Renal cortex interstitium (tissue), 15 donors: ENCODE measurements around the gene CELA2B. TPM values are rescaled to one million over a fixed set of nuclear protein-coding genes. Genes with fewer than 3 reads are reported as not detected.
A peak's percentile ranks its signal among the peaks of the same experiment; 100 is the strongest.
"Not testable (repeated sequence)": the region's sequence is repeated elsewhere in the genome, so short reads cannot be mapped to it uniquely, and the experiment has no call there.

Experiments
- DNase-seq, 11 donors: peaks; one replicate each; pipeline ENCODE4 v3.0.0-alpha.2; 2013; ENCODE audit warnings: low read depth in 9 of 11, low spot score in 4 of 11; ENCODE audit errors: extremely low read depth in 1 of 11
- long read RNA-seq, 16 experiments: transcript quantifications; one replicate each; lab custom pipeline, GENCODE V29; 2026
- polyA plus RNA-seq, 3 donors: library from polyadenylated mRNA; unstranded; fragments of 120-200 nt; gene quantifications; one replicate each; pipeline ENCODE4 v1.2.1, GENCODE V29; 2013; ENCODE audit not compliant: insufficient read length in 3 of 3

The CELA2B gene
- polyA plus RNA-seq, result under 1 TPM; 0.32 to 0.61 (median 0.56) TPM
- long read RNA-seq, donor 1, result 0 reads
- long read RNA-seq, donor 2, result 0 reads
- long read RNA-seq, donor 3, partial matches to known transcripts, result 0 of 1 reads
- long read RNA-seq, donor 3, other reads (novel, unspliced or antisense), result 0 of 1 reads
- long read RNA-seq, donor 4, partial matches to known transcripts, result 12 of 19 reads
- long read RNA-seq, donor 4, other reads (novel, unspliced or antisense), result 7 of 19 reads
- long read RNA-seq, donor 5, result 0 reads
- long read RNA-seq, donor 6, result 0 reads
- long read RNA-seq, donor 7, result 0 reads
- long read RNA-seq, donor 8, result 0 reads
- long read RNA-seq, donor 9, result 0 reads
- long read RNA-seq, donor 10, result 0 reads
- long read RNA-seq, donor 11, result 0 reads
- long read RNA-seq, donor 12, result 0 reads
- long read RNA-seq, donor 13, result 0 reads
- long read RNA-seq, donor 14, result 0 reads
- long read RNA-seq, donor 15, result 0 reads
- long read RNA-seq, donor 16, partial matches to known transcripts, result 30 of 50 reads
- long read RNA-seq, donor 16, other reads (novel, unspliced or antisense), result 20 of 50 reads

DNA sequence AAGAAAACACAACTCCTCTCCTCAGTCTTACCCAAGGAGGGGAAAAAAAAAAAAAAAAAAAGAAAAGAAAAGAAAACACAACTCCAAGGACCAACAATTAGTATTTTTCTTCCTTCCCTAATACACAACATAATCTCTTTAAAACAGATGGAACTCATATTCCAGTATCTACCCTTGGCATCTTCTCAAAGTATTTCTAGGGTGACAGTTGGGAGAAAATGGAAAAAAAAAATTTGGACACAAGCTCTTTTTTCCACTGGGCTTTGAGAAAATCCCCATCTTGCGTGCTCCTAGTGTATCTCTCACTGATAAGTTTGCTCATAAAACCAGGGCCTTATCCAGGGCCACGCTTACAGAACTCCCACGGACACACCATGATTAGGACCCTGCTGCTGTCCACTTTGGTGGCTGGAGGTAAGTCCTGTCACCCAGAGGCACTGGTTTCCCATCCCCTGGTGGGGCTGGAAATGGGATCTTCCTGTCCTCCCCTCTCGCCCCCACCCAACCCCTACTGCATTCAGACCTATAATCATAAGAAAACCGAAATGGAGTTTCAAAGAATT lies at the start of gene CELA2B:
TSS of gene CELA2B (plus strand) at position 353 of the 563 bp plus-strand sequence. CDS start at position 375, 22 bp downstream.
- no peak for DNase-seq

DNA sequence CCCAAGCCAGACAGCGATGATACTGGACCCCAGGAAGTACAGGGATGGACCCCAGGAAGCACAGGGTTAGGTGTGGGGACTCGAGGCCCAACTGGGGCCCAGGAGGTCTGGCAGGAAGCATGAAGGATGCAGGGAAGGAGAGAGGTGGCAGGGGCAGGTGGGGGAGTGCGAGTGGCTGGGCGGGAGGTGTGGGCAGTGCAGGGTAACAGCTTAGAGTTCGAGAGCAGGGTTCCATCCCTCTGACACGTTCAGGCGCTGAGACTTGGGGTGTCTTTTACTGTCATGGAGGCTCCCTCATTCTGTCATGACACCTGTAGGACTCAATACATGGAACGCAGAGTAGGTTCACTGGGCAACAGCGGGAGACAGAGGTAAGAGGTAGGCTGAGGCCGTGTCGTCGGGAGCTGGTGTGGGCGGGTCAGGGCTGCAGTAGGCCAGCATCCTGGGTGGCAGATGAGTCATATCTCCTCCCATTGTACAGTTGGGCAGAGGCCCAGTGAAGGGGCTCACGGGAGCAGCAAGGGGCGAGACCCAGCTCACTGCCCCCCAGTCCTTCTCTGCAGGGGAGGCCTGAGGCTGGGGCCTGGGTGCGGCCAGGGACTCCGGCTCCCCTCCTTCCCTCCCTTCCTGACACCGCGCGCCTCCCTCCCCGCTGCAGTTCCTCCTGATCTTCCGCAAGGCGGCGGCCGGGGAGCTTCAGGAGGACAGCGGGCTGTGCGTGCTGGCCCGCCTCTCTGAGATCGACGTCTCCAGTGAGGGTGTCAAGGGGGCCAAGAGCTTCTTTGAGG lies 49.2 kb upstream of the CELA2B start:
- DNase-seq, result no peak

DNA sequence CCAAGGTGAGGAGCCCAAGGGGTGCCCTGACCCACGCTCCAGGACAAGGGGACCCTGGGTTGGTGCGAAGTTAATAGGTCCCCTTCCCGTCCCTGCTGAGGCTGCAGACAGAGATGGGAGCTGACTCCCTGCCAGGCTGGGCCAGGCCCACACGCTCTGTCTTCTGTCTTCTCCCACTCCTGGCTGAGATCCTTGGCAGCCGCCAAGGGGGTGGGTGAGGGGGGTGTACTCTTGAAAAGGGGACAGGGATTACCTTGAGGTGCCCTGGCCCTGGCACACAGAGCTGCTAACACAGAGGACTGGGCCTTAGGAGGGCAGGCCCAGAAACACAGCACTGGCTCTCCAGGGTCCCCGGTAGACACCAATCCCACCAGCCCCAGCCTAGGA lies 48.6 kb upstream of the CELA2B start:
- DNase-seq, result no peak

DNA sequence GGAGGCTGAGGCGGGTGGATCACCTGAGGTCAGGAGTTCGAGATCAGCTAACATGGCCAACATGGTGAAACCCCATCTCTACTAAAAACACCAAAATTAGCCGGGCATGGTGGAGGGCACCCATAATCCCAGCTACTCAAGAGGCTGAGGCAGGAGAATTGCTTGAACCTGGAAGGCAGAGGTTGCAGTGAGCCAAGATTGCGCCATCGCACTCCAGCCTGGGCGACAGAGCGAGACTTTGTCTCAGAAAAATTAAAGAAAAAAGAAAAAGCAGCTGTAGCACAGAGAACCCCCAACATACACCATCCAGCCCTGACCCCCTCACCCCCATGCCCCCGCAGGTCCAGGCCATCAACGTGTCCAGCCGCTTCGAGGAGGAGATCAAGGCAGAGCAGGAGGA lies 47.7 kb upstream of the CELA2B start:
- not testable (repeated sequence) for DNase-seq

DNA sequence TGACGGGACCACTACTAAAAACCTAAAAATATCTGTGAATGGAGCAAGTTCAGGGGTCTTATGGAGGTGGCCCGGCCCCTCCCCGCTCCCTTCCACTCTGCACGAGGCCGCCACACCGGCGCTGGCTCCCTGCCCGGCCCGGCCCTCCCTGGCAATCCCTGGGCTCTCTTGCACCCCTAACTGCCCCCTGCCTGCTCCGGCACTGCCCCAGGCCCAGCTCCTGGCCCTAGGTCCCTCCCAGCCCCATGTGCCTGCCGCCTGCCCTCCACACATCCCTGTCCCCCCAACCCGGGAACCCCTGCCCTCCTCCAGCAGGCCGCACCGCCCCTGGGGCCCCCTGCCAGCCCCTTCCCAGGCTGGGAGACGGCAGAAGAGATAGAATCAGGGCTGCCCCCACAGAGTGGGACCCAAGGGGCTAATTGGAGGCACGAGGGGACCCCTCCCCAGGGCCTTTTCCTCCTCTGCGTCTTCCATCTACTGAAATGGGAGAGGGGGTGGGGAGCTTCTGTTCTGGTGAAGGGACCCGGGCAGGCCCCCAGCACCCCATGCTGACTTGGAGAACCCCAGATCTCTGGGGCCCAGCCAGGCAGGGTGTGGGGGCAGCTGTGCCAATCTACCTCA lies 47.0 kb upstream of the CELA2B start:
- no peak for DNase-seq

DNA sequence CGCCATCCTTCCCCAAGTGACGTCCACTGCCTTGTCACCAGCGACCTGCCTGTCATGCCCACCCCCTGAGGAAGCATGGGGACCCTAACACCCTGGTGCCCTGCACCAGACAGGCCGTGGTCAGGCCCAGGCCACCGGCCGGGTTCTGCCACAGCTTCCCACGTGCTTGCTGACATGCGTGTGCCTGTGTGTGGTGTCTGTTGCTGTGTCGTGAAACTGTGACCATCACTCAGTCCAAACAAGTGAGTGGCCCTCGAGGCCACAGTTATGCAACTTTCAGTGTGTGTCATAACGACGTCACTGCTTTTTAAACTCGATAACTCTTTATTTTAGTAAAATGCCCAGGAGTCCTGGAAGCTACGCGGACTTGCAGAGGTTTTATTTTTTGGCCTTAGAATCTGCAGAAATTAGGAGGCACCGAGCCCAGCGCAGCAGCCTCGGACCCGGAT lies 46.2 kb upstream of the CELA2B start:
- no peak for DNase-seq

GRCh38 chr1:15430787-15431570 lies 44.9 kb upstream of the CELA2B start:
- DNase-seq, result peak in 2 of 11 donors; percentile 44 to 55

GRCh38 chr1:15431571-15431948 lies 44.3 kb upstream of the CELA2B start:
- DNase-seq, result no peak

DNA sequence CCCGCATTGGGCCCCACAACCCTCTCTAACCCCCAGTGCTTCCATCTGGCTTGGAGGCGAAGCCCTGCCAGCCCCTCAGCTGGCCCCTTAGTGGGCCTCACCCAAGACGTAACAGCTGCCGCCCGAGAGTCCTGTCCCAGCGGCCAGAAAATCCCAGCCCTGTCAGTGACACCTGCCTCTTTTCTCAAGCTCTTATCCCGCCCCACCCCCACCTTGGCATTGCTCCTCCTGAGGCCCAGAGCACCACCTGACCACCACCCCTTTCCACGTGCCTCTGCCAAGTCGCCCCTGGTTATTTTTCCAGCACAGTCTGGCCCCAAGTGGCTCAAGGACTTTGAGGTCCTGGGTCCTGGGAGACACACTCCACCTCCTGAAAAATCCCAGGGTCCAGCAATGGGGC lies 43.6 kb upstream of the CELA2B start:
- no peak for DNase-seq

DNA sequence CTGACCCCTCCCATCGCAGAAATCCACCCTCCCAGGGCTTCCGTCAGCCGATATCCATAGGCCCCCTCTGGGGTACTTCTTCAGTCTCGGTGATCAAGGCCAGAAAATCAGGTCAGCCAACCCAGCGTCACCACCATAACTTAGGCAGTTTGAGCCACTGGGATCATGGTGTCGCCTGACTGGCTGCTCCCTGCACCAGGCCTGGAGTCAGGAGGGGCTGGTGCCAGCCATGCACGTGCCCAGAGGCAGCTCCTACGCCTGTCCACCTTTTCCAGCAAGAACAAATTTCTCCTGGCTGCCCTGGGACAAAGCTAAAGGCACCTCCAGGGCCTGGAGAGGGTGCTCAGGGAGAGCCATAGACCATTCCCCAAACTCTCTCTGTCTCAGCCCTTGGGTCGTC lies 42.4 kb upstream of the CELA2B start:
- no peak for DNase-seq

DNA sequence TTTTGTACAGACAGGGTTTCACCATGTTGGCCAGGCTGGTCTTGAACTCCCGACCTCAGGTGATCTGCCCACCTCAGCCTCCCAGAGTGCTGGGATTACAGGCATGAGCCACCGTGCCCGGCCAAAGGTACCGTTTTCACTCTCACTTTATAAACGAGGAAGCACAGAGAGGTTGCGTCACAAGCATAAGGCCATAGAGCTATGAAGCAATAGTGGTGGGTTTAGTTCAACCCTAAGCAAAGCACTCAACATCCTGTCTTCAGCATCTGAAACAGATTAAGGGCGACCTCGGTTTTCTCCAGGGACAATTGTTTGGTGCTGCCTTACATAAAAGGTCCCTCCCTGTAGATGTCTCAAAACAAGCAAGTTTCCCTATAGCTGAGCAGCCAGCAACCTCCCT lies 41.2 kb upstream of the CELA2B start:
- not testable (repeated sequence) for DNase-seq

DNA sequence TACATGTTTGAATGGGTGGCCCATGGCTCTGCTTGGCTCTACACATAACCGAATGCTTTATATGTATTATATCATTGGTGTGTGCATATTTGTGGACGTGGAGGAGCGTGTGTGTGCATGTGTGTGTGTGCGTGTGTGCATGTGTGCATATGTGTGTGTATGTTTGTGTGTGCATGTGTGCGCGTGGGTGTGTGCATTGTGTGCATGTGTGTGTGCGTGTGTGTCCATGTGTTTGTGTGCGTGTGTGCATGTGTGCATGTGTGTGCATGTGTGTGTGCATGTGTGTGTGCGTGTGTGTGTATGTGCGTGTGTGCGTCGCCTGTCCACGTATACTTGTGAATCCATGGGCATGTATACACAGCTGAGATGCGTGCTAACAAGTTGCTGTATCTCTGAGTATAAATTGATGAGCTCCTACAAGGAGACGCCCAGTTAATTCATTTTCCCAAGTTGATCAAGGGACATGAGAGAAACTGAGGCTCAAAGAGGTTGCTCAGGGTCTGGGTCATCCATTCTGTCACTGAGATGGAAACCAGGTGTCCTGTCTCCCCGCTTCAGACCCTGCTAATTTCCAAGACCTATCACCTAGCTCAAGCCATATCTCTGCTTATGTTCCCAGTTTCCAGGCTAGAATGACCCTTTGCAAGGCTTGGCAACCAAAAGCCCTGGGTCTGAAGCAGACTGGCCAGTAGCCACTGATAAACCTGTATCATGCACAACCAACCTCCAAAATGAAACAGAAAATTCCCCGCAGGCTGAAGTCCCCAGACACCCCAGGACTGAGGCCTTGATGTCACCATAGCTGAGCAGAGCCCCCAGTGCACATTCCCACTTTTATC lies 40.4 kb upstream of the CELA2B start:
- DNase-seq, result no peak

DNA sequence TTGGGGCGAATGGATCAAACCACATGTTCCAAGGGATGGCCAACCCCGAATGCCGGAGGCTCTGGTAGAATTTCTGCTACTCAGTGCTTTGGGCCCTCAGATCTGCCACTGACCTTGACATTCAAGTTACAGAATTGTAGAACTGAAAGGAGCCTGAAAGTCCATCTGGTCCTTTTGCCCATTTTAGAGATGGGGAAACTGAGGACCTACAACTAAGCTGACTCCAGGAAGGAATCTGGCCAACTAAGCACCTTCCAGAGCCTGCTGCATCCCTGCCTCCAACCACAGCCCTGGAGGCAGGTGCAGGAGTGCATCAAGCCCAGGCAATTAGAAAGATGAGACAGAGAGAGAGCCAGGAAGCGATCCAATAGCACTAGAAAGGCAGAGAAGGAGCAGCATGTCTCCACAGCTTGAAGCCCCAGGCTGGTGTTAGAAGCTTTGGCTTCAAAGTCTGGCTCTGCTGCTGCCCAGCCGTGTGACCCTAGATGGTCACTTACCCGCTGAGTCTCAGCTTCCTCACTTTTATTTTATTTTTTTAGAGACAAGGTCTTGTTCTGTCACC lies 38.9 kb upstream of the CELA2B start:
- DNase-seq, result no peak

- DNase-seq, result no peak
Observed at GRCh38 chr1:15439325-15439724, 36.6 kb upstream of the CELA2B start.

GRCh38 chr1:15440357-15440756 lies 35.5 kb upstream of the CELA2B start:
- no peak for DNase-seq

- no peak for DNase-seq
Observed at GRCh38 chr1:15441247-15441646, 34.7 kb upstream of the CELA2B start.

GRCh38 chr1:15442119-15442518 lies 33.8 kb upstream of the CELA2B start:
- no peak for DNase-seq
